Spleen (tissue), 7 donors: ENCODE results near the gene NIPAL4.

Experiments used
- POLR2A ChIP-seq, 3 donors: fragments of 450-650 bp; IDR thresholded peaks; one replicate each; pipeline ENCODE4 v1.5.1; 2017; ENCODE audit warnings: antibody characterized with exemption in 3 of 3, mild to moderate bottlenecking in 1 of 3
- TF ChIP-seq, protein P1 (sequence below), 11 experiments: fragments of 200-600 bp in 7 of 11; fragments of 450-650 bp in 4 of 11; sonication (generic) in 4 of 11; IDR thresholded peaks in 8 of 11; conservative IDR thresholded peaks in 3 of 11; 1 replicate in 7 of 11; 2 replicates in 4 of 11; pipeline versions ENCODE4 v1.4.0 to v1.8.0; 2016 to 2021; ENCODE audit warnings: antibody characterized with exemption in 11 of 11, inconsistent platforms in 4 of 11, mild to moderate bottlenecking in 1 of 11
- donor health status: DM: no; HTN: no; CAD: no; lungs with moderate emphysema.
- donor health status: DM: no; HTN: no; CAD: no.
- donor health status: DM: no; HTN: no; CAD: no.

DNA sequence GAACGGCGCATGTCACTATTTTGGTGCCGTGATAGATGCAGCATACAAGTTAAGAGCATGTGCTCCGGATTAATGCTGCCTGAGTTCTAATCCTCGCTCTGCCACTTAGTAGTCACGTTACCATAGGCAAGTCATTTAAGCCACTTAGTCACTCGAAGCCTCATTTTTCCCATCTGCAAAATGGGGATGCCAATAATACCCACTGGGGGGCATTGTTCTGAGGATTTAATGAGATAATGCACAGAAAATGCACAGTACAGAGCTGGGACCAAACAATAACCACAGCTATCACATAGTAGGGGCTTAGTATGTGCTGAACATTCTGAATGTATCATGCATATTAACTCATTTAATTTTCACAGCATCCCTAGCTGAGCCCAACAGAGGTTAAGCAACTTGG, 9.1 kb downstream of the NIPAL4 start:
- TF ChIP-seq, protein P1, sequence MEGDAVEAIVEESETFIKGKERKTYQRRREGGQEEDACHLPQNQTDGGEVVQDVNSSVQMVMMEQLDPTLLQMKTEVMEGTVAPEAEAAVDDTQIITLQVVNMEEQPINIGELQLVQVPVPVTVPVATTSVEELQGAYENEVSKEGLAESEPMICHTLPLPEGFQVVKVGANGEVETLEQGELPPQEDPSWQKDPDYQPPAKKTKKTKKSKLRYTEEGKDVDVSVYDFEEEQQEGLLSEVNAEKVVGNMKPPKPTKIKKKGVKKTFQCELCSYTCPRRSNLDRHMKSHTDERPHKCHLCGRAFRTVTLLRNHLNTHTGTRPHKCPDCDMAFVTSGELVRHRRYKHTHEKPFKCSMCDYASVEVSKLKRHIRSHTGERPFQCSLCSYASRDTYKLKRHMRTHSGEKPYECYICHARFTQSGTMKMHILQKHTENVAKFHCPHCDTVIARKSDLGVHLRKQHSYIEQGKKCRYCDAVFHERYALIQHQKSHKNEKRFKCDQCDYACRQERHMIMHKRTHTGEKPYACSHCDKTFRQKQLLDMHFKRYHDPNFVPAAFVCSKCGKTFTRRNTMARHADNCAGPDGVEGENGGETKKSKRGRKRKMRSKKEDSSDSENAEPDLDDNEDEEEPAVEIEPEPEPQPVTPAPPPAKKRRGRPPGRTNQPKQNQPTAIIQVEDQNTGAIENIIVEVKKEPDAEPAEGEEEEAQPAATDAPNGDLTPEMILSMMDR (IDR thresholded peaks at IDR 0.05 in 8 of 11, conservative IDR thresholded peaks at IDR 0.05 in 3 of 11): peak in 1 of 11 experiments; percentile 7
- TF ChIP-seq POLR2A (IDR thresholded peaks at IDR 0.05): no peak
